DND-41 (cell line): ENCODE results near the gene TMX1.

Source experiments
- ATAC-seq: fragments of 200-7000 bp; cut with Tn5 transposase; 3 replicates; pipeline ENCODE4 v1.9.1; 2021; ENCODE audit warnings: low read depth; ENCODE audit not compliant: insufficient read depth
- DNase-seq: peaks from one replicate; pipeline ENCODE4 v3.0.0-alpha.2; 2020
- H2AFZ ChIP-seq: 2 replicates; pipeline ENCODE4 v1.6.0; 2012; ENCODE audit warnings: low read depth, low read length
- H3K27ac ChIP-seq: 2 replicates; pipeline ENCODE4 v1.5.1; 2012; ENCODE audit warnings: low read length, inconsistent platforms
- H3K27me3 ChIP-seq: fragments of 200-600 bp; sonication (generic); 2 replicates; pipeline ENCODE4 v1.6.0; 2012; ENCODE audit warnings: low read length, mild to moderate bottlenecking, inconsistent platforms; ENCODE audit not compliant: insufficient read depth, poor library complexity
- H3K36me3 ChIP-seq: 2 replicates; pipeline ENCODE4 v1.5.1; 2012; ENCODE audit warnings: low read length, inconsistent platforms; ENCODE audit not compliant: insufficient read depth
- H3K4me1 ChIP-seq: 2 replicates; pipeline ENCODE4 v1.5.1; 2012; ENCODE audit warnings: mild to moderate bottlenecking, low read length; ENCODE audit not compliant: insufficient read depth
- H3K4me2 ChIP-seq: 2 replicates; pipeline ENCODE4 v1.6.0; 2012; ENCODE audit warnings: mild to moderate bottlenecking, moderate library complexity, low read length, inconsistent platforms; ENCODE audit not compliant: insufficient read depth
- H3K4me3 ChIP-seq, 2 experiments: fragments of 200-600 bp in 1 of 2; shearing (Covaris generic) in 1 of 2; 2 replicates each; pipeline ENCODE4 v1.5.1; 2012 to 2016; ENCODE audit warnings: inconsistent platforms in 2 of 2, low read length in 2 of 2, mild to moderate bottlenecking in 2 of 2, low read depth in 1 of 2, moderate library complexity in 1 of 2
- H3K79me2 ChIP-seq: 2 replicates; pipeline ENCODE4 v1.6.0; 2012; ENCODE audit warnings: low read length, inconsistent platforms; ENCODE audit not compliant: insufficient read depth
- H3K9ac ChIP-seq: 2 replicates; pipeline ENCODE4 v1.6.0; 2012; ENCODE audit warnings: low read depth, mild to moderate bottlenecking, inconsistent platforms, low read length, moderate library complexity
- H3K9me3 ChIP-seq: 2 replicates; pipeline ENCODE4 v1.5.1; 2012; ENCODE audit warnings: low read length, moderate library complexity, mild to moderate bottlenecking, inconsistent platforms; ENCODE audit not compliant: insufficient read depth, severe bottlenecking
- H4K20me1 ChIP-seq: 2 replicates; pipeline ENCODE4 v1.6.0; 2012; ENCODE audit warnings: low read length; ENCODE audit not compliant: insufficient read depth
- CTCF ChIP-seq: IDR thresholded peaks from 2 replicates; pipeline ENCODE4 v1.5.1; 2012; ENCODE audit warnings: borderline replicate concordance, low read length, moderate library complexity, mild to moderate bottlenecking; ENCODE audit not compliant: poor library complexity, severe bottlenecking; ENCODE audit errors: extremely low read depth
- EZH2 ChIP-seq: IDR thresholded peaks from 3 replicates; pipeline ENCODE4 v1.6.1; 2012; ENCODE audit warnings: borderline replicate concordance, low read depth, mild to moderate bottlenecking, moderate library complexity, low read length, inconsistent platforms; ENCODE audit not compliant: severe bottlenecking

TMX1 gene

GRCh38 chr14:51239813-51240803 is at the start of gene TMX1:
Gene TMX1 (plus strand): TSS chr14:51240247. CDS start chr14:51240293, 46 bp downstream.
- TF ChIP-seq EZH2, result no peak
- peak; percentile 39 for TF ChIP-seq CTCF
- H4K20me1 ChIP-seq, result peaks cover 12% of the 10 kb centered on the region
- H3K9ac ChIP-seq, result peak within 1 kb of the TSS; percentile 98
- H3K27me3 ChIP-seq, result no peaks in the 10 kb centered on the region
- H3K4me1 ChIP-seq, result peaks cover 51% of the 10 kb centered on the region
- H3K4me3 ChIP-seq, result peak within 1 kb of the TSS; percentile 96 to 99
- peak; percentile 99 for DNase-seq
- H3K27ac ChIP-seq, result peak within 1 kb of the TSS; percentile 100
- peak; percentile 92 for ATAC-seq
- peak within 1 kb of the TSS; percentile 100 for H2AFZ ChIP-seq
- H3K9me3 ChIP-seq, result no peaks in the 10 kb centered on the region
- H3K4me2 ChIP-seq, result peak within 1 kb of the TSS; percentile 89
- H3K36me3 ChIP-seq, result peaks cover 25% of the 10 kb centered on the region
- H3K79me2 ChIP-seq, result peaks cover 51% of the 10 kb centered on the region

- ATAC-seq (no peak), DNase-seq (no peak)
- H3K36me3 ChIP-seq, result no peaks in the 10 kb centered on the region
- no peaks in the 10 kb centered on the region for H3K4me1 ChIP-seq
- no peak overlapping the region for H3K4me3 ChIP-seq
- H4K20me1 ChIP-seq, result no peaks in the 10 kb centered on the region; the same call in 1 of the 2 replicates
- H3K27ac ChIP-seq, result no peak overlapping the region
- no peaks in the 10 kb centered on the region for H3K27me3 ChIP-seq
- H3K9ac ChIP-seq, result no peak overlapping the region
- TF ChIP-seq CTCF, result no peak
- TF ChIP-seq EZH2, result no peak
- H3K9me3 ChIP-seq, result no peaks in the 10 kb centered on the region
- H3K4me2 ChIP-seq, result no peak overlapping the region
- no peaks in the 10 kb centered on the region for H3K79me2 ChIP-seq
- H2AFZ ChIP-seq, result no peak overlapping the region
Observed at GRCh38 chr14:51201890-51202289, 38.2 kb upstream of the TMX1 start.

GRCh38 chr14:51202914-51203665 is 37.0 kb upstream of the TMX1 start:
- Histone ChIP-seq H4K20me1 (no peaks in the 10 kb centered on the region; the same call in 1 of the 2 replicates), H3K9me3 (no peaks in the 10 kb centered on the region), H2AFZ (no peak overlapping the region), H3K4me2 (no peak overlapping the region), H3K79me2 (no peaks in the 10 kb centered on the region), H3K9ac (no peak overlapping the region), H3K36me3 (no peaks in the 10 kb centered on the region), H3K4me3 (no peak overlapping the region), H3K27me3 (no peaks in the 10 kb centered on the region), H3K4me1 (no peaks in the 10 kb centered on the region), H3K27ac (no peak overlapping the region)
- ATAC-seq (no peak; the same call in 2 of the 3 replicates), DNase-seq (no peak)
- no peak for TF ChIP-seq CTCF
- no peak for TF ChIP-seq EZH2
